Thymus (tissue), 11 donors: ENCODE measurements around the gene GPHA2. TPM values are rescaled to one million over a fixed set of nuclear protein-coding genes. Genes with fewer than 3 reads are reported as not detected.

Experiments used
- DNase-seq, 9 donors: peaks; one replicate each; pipeline ENCODE4 v3.0.0-alpha.2; 2013; ENCODE audit warnings: low spot score in 9 of 9, low read depth in 6 of 9, missing footprints in 1 of 9
- H3K27ac ChIP-seq, 2 donors: one replicate each; pipeline ENCODE4 v1.5.1; 2013; ENCODE audit warnings: control low read depth in 1 of 2, low read depth in 1 of 2, low read length in 1 of 2, mild to moderate bottlenecking in 1 of 2, moderate library complexity in 1 of 2
- H3K27me3 ChIP-seq, 2 donors: one replicate each; pipeline ENCODE4 v1.5.1; 2013; ENCODE audit warnings: low read length in 1 of 2; ENCODE audit not compliant: control insufficient read depth in 2 of 2, insufficient read depth in 1 of 2
- H3K36me3 ChIP-seq, 2 donors: one replicate each; pipeline ENCODE4 v1.5.1; 2013; ENCODE audit warnings: low read length in 1 of 2, mild to moderate bottlenecking in 1 of 2, moderate library complexity in 1 of 2; ENCODE audit not compliant: control insufficient read depth in 2 of 2, insufficient read depth in 2 of 2
- H3K4me1 ChIP-seq, 2 donors: one replicate each; pipeline ENCODE4 v1.5.1; 2013; ENCODE audit warnings: low read length in 2 of 2; ENCODE audit not compliant: control insufficient read depth in 2 of 2, insufficient read depth in 2 of 2
- H3K4me3 ChIP-seq, 2 donors: one replicate each; pipeline ENCODE4 v1.5.1; 2013; ENCODE audit warnings: low read length in 2 of 2, control low read depth in 1 of 2, mild to moderate bottlenecking in 1 of 2
- H3K9me3 ChIP-seq, 2 donors: one replicate each; pipeline ENCODE4 v1.5.1; 2013; ENCODE audit warnings: low read length in 1 of 2, mild to moderate bottlenecking in 1 of 2; ENCODE audit not compliant: control insufficient read depth in 2 of 2, insufficient read depth in 1 of 2
- WGBS: extraction: QIAGEN DNeasy Blood & Tissue Kit; methylation state at CpG from one replicate; pipeline ENCODE4 v1.1.7; 2013; 5-methylcytosine and 5-hydroxymethylcytosine counted together
- polyA plus RNA-seq: library from polyadenylated mRNA; stranded (reverse); fragments of 200-250 nt; gene quantifications from one replicate; pipeline ENCODE4 v1.2.3, GENCODE V29; 2013
- total RNA-seq: library from RNA; stranded (reverse); fragments of 120-200 nt; gene quantifications from one replicate; pipeline ENCODE4 v1.2.4, GENCODE V29; 2013
- donor health status: healthy.

Gene GPHA2
- total and polyA plus RNA-seq, 2 donors, result 0.47 to 1.6 TPM

- Histone ChIP-seq H3K4me1 (peaks cover 17 to 40% of the 10 kb centered on the region in 2 donors), H3K4me3 (peak overlapping the region; percentile 78 to 98), H3K27ac (peak overlapping the region; percentile 86 to 92), H3K36me3 (peaks cover 30 to 32% of the 10 kb centered on the region in 2 donors), H3K27me3 (no peaks in the 10 kb centered on the region), H3K9me3 (peaks cover 0 to 6% of the 10 kb centered on the region in 2 donors)
- 19% methylated on average over 23 of the region's 23 CpGs for WGBS
- DNase-seq, result peak in 7 of 9 donors; percentile 8 to 62 (median 37)
These were observed 19.5 kb downstream of the GPHA2 start for GRCh38 chr11:64916040-64916774.

- peak in 1 of 9 donors; percentile 23 for DNase-seq
- WGBS, result 94% methylated on average over 7 of the region's 7 CpGs
- H3K27ac ChIP-seq, result peak overlapping the region; percentile 8 to 92
These were observed 20.3 kb downstream of the GPHA2 start for GRCh38 chr11:64915376-64915887.

GRCh38 chr11:64914123-64914522 lies 21.6 kb downstream of the GPHA2 start:
- WGBS, result 97% methylated on average over 17 of the region's 17 CpGs
- H3K4me3 ChIP-seq, result no peak overlapping the region
- peaks cover 0 to 6% of the 10 kb centered on the region in 2 donors for H3K9me3 ChIP-seq
- H3K36me3 ChIP-seq, result peaks cover 50 to 53% of the 10 kb centered on the region in 2 donors
- no peak overlapping the region for H3K27ac ChIP-seq
- DNase-seq, result no peak
- no peaks in the 10 kb centered on the region for H3K27me3 ChIP-seq
- peaks cover 17 to 37% of the 10 kb centered on the region in 2 donors for H3K4me1 ChIP-seq

More at GRCh38 chr11:64915376-64915887, 20.3 kb downstream of the GPHA2 start:
- Histone ChIP-seq H3K4me3 (peak overlapping the region in 1 of 2 donors; percentile 98), H3K27me3 (no peaks in the 10 kb centered on the region), H3K9me3 (peaks cover 0 to 6% of the 10 kb centered on the region in 2 donors), H3K4me1 (peaks cover 17 to 40% of the 10 kb centered on the region in 2 donors), H3K36me3 (peaks cover 37 to 39% of the 10 kb centered on the region in 2 donors)

- peaks cover 58 to 61% of the 10 kb centered on the region in 2 donors for H3K36me3 ChIP-seq
- 92% methylated on average over 18 of the region's 18 CpGs for WGBS
These were observed 22.4 kb downstream of the GPHA2 start for GRCh38 chr11:64913171-64913727.

GRCh38 chr11:64911689-64912088 lies 24.0 kb downstream of the GPHA2 start:
- H3K36me3 ChIP-seq, result peaks cover 71 to 76% of the 10 kb centered on the region in 2 donors
- H3K9me3 ChIP-seq, result peaks cover 0 to 4% of the 10 kb centered on the region in 2 donors
- no peak overlapping the region for H3K27ac ChIP-seq
- DNase-seq, result no peak
- H3K27me3 ChIP-seq, result no peaks in the 10 kb centered on the region
- 96% methylated on average over 9 of the region's 9 CpGs for WGBS
- no peak overlapping the region for H3K4me3 ChIP-seq
- H3K4me1 ChIP-seq, result peaks cover 10 to 19% of the 10 kb centered on the region in 2 donors

More at GRCh38 chr11:64913171-64913727, 22.4 kb downstream of the GPHA2 start:
- no peaks in the 10 kb centered on the region for H3K27me3 ChIP-seq
- no peak overlapping the region for H3K4me3 ChIP-seq
- H3K9me3 ChIP-seq, result peaks cover 0 to 6% of the 10 kb centered on the region in 2 donors
- no peak for DNase-seq
- H3K4me1 ChIP-seq, result peaks cover 16 to 28% of the 10 kb centered on the region in 2 donors
- H3K27ac ChIP-seq, result no peak overlapping the region

- no peak overlapping the region for H3K4me3 ChIP-seq
- H3K36me3 ChIP-seq, result peaks cover 76 to 82% of the 10 kb centered on the region in 2 donors
- 99% methylated on average over 7 of the region's 7 CpGs for WGBS
These were observed 24.6 kb downstream of the GPHA2 start for GRCh38 chr11:64911142-64911541.

GRCh38 chr11:64910451-64911093 lies 25.1 kb downstream of the GPHA2 start:
- Histone ChIP-seq H3K27me3 (no peaks in the 10 kb centered on the region), H3K27ac (no peak overlapping the region), H3K9me3 (no peaks in the 10 kb centered on the region), H3K4me3 (no peak overlapping the region), H3K4me1 (peaks cover 3 to 8% of the 10 kb centered on the region in 2 donors), H3K36me3 (peaks cover 82 to 87% of the 10 kb centered on the region in 2 donors)
- no peak for DNase-seq
- 98% methylated on average over 27 of the region's 27 CpGs for WGBS

More at GRCh38 chr11:64911142-64911541, 24.6 kb downstream of the GPHA2 start:
- H3K4me1 ChIP-seq, result peaks cover 9 to 13% of the 10 kb centered on the region in 2 donors
- H3K27me3 ChIP-seq, result no peaks in the 10 kb centered on the region
- no peak for DNase-seq
- H3K9me3 ChIP-seq, result no peaks in the 10 kb centered on the region
- H3K27ac ChIP-seq, result no peak overlapping the region

GRCh38 chr11:64909653-64910343 lies 25.9 kb downstream of the GPHA2 start:
- peaks cover 89 to 94% of the 10 kb centered on the region in 2 donors for H3K36me3 ChIP-seq
- H3K9me3 ChIP-seq, result no peaks in the 10 kb centered on the region
- H3K4me3 ChIP-seq, result no peak overlapping the region
- H3K4me1 ChIP-seq, result no peaks in the 10 kb centered on the region
- DNase-seq, result no peak
- 95% methylated on average over 39 of the region's 39 CpGs for WGBS
- H3K27ac ChIP-seq, result no peak overlapping the region
- H3K27me3 ChIP-seq, result no peaks in the 10 kb centered on the region
